ENCODE results near the gene FHOD1.

FHOD1 gene

GRCh38 chr16:67286441-67287235, 39.4 kb upstream of the FHOD1 start:
- no peak overlapping the region for H3K4me3 ChIP-seq (replicated peaks; ENCODE audit: low read depth, low read length)
- DNase-seq (ENCODE audit: extremely low read depth, low read depth) = no peak
- TF ChIP-seq CTCF (IDR thresholded peaks at IDR 0.05; ENCODE audit: low read depth, low read length, missing control alignments) = no peak

DNA sequence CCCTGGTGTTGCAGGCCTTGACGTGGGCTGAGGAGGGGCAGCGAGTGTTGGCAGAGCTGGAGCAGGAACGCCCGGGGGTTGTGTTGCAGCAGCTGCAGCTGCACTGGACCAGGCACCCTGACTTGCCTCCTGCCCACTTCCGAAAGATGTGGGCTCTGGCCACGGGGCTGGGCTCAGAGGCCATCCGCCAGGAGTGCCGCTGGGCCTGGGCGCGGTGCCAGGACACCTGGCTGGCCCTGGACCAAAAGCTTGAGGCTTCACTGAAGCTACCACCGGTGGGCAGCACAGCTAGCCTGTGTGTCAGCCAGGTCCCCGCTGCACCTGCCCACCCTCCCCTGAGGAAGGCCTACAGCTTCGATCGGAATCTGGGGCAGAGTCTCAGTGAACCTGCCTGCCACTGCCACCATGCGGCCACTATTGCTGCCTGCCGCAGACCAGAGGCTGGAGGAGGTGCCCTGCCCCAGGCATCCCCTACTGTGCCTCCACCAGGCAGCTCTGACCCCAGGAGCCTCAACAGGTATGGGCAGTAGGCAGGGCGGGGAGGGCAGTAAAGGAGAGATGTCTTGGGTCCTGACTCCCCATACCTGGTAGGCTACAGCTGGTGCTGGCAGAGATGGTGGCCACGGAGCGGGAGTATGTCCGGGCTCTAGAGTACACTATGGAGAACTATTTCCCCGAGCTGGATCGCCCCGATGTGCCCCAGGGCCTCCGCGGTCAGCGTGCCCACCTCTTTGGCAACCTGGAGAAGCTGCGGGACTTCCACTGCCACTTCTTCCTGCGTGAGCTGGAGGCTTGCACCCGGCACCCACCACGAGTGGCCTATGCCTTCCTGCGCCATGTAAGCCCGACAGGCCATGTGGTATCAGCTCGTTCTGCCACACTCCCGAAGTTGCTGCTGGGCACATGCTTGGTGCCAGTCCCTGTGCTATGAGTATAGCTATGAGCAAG, 37.7 kb upstream of the FHOD1 start:
- no peak for DNase-seq (ENCODE audit: extremely low read depth, low read depth)
- peak; percentile 44 for TF ChIP-seq CTCF (IDR thresholded peaks at IDR 0.05; ENCODE audit: low read depth, low read length, missing control alignments)

GRCh38 chr16:67283826-67284555, 36.7 kb upstream of the FHOD1 start:
- no peak for DNase-seq (ENCODE audit: extremely low read depth, low read depth)
- no peak overlapping the region for H3K4me3 ChIP-seq (replicated peaks; ENCODE audit: low read depth, low read length)
- TF ChIP-seq CTCF (IDR thresholded peaks at IDR 0.05; ENCODE audit: low read depth, low read length, missing control alignments) = no peak

More for the DNA sequence above, 37.7 kb upstream of the FHOD1 start:
- no peak overlapping the region for H3K4me3 ChIP-seq (replicated peaks; ENCODE audit: low read depth, low read length)

GRCh38 chr16:67283039-67283825, 36.0 kb upstream of the FHOD1 start:
- TF ChIP-seq CTCF (IDR thresholded peaks at IDR 0.05; ENCODE audit: low read depth, low read length, missing control alignments) = no peak
- H3K4me3 ChIP-seq (replicated peaks; ENCODE audit: low read depth, low read length) = no peak overlapping the region
- no peak for DNase-seq (ENCODE audit: extremely low read depth, low read depth)

- DNase-seq (ENCODE audit: extremely low read depth, low read depth) = no peak
- no peak overlapping the region for H3K4me3 ChIP-seq (replicated peaks; ENCODE audit: low read depth, low read length)
- TF ChIP-seq CTCF (IDR thresholded peaks at IDR 0.05; ENCODE audit: low read depth, low read length, missing control alignments) = no peak
Observed at GRCh38 chr16:67282447-67282805, 35.1 kb upstream of the FHOD1 start.
